GM19395 (cell line): ENCODE data around the gene CDH8.
"Not testable (repeated sequence)": the region's sequence is repeated elsewhere in the genome, so short reads cannot be mapped to it uniquely, and the experiment has no call there.

Experiments used
- ATAC-seq: cut with Tn5 transposase; IDR thresholded peaks from one replicate; pipeline ENCODE4 v1.9.1; 2021; ENCODE audit warnings: mild to moderate bottlenecking, moderate library complexity; ENCODE audit not compliant: unreplicated experiment

Gene CDH8

DNA sequence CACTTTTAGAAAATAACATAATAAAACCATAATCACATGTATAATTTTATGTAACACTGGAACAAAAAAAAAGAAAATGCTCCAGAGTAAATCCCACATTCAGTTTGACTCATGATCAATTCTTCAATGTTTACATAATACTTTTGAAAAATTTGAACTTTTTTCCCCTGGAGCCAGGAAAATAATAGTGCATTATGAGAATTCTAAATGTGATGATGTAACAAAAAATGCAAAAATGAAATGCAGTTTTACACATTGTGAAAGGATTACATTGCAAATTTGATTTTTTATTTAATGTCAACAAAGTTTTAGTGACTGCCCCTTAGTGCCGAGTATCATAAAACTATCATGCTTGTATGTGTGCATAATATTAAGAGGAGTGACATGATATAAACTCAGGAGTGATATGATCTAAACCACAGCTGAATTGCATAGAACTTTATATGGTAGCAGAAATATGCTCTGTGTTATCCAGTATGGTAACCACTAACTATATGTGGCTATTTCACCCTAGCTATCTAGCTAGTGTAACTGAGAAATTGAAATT lies 238.2 kb downstream of the CDH8 start:
- no peak for ATAC-seq

DNA sequence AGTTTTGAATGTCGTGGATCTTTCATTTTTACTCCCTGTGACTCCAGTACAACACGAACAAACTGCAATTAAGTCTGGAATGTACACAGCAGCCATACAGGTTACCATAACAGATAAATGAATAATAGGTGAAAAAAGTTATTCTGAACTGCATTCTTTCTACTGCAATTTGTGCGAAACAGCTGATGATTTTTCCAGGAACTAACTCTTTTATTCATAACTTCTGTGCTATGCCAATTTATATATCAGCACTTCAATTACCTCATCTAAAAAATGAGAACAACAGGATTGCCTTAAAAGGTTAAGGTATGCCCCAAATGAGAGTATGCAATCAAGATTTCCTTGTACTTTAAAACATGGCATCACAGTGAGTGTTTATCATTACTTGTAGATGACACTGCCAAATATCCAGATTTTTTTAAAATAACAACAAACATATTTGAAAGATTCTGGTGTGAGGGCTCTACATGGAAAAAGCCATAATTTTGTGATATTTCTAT lies 238.9 kb downstream of the CDH8 start:
- no peak for ATAC-seq

GRCh38 chr16:61792194-61792909 lies 243.9 kb downstream of the CDH8 start:
- ATAC-seq: no peak

- ATAC-seq: no peak
Observed at GRCh38 chr16:61791464-61791863, 244.8 kb downstream of the CDH8 start.

GRCh38 chr16:61781855-61782254 lies 254.4 kb downstream of the CDH8 start:
- not testable (repeated sequence) for ATAC-seq

- no peak for ATAC-seq
Observed at GRCh38 chr16:61780161-61780560, 256.1 kb downstream of the CDH8 start.

GRCh38 chr16:61770301-61770700 lies 265.9 kb downstream of the CDH8 start:
- no peak for ATAC-seq

GRCh38 chr16:61763991-61764390 lies 272.2 kb downstream of the CDH8 start:
- no peak for ATAC-seq

GRCh38 chr16:61763013-61763412 lies 273.2 kb downstream of the CDH8 start:
- ATAC-seq: no peak

GRCh38 chr16:61730997-61731396 lies 305.2 kb downstream of the CDH8 start:
- ATAC-seq: no peak

GRCh38 chr16:61726701-61727100 lies 309.5 kb downstream of the CDH8 start:
- ATAC-seq: no peak

GRCh38 chr16:61726125-61726524 lies 310.1 kb downstream of the CDH8 start:
- ATAC-seq: no peak

DNA sequence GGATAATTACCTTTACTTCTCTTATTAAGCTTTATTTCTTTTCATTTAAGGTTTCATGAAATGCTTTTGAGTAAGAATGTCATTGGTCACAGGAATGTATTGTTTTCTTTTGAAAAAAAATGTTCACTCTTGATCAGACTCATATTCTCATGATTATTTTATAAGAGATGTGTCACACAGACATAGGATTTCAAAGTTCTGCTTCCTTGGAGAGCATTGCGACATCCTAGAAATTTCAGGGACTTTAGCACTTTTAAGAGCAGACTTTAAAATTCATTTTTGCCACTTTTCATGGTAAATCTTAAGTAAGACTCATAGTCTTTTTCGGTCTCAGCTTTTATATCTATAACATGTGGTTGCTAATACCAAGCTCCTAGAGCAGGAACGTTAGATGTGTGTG lies 314.7 kb downstream of the CDH8 start:
- no peak for ATAC-seq

DNA sequence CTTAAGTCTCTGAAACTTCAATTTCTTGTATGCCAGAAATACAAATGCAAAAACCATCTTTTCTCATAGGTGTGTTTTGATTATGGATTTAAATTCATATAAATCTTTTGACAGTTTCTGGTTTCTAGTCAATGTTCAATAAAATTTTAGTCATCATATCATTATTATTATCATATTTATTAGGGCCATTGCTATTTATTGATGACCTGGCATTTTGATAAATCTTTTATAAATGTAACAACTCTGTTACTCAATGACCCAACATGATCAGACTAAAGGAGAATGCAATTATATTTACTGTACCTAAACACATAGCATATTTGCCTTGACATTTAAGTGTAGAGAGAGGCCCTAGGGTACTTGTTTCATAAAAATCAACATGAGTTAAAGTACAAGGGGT lies 320.8 kb downstream of the CDH8 start:
- ATAC-seq: no peak

DNA sequence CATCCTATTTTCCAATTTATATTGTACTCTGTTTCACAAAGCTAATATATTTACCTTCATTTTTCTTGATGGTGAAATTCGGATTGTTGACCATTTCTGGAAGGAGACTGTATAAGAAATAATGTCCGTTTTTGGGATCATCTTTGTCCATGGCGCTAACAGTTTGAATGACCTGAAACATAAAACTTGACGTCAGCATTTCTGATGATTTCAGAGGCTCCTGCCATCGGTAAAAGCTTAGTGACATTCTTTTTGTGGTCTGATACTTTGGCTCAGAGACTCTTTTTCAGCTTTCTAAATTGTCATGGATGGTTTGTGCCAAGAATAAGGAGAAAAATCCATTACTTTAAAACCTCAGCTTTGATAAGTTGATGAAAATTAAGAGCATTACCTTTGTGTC lies 322.5 kb downstream of the CDH8 start:
- ATAC-seq: no peak

DNA sequence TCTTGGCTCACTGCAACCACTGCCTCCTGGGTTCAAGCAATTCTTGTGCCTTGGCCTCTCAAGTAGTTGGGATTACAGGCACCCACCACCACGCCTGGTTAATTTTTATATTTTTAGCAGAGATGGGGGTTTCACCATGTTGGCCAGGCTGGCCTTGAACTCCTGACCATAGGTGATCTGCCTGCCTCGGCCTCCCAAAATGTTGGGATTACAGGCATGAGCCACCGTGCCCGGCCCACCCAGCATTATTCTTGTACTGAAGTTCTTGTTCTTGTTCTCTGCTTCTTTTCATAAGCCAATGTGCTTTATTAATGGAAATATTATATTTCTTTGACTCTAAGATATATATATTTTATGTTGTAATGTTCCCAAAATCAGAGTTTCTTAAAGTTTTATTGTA lies 336.6 kb downstream of the CDH8 start:
- ATAC-seq: not testable (repeated sequence)

DNA sequence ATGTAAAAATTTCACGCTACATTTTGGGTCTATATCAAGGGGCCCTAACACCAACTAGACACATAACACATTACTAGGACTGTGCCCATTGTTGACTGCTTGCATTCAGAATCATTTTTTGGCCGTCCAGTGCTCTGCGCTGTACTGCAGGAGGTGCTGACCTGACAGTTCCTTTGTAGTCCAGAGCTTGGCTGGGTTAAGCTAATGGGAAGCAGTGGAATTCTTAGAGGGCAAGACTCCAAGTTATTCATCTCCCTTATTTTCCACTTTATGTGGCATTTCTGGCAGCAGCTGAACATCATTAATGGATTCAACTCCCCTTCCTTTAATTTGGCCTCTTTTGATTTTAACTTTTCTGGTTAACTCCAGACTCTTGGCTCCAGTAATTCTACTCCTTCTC lies 351.7 kb downstream of the CDH8 start:
- ATAC-seq: no peak

DNA sequence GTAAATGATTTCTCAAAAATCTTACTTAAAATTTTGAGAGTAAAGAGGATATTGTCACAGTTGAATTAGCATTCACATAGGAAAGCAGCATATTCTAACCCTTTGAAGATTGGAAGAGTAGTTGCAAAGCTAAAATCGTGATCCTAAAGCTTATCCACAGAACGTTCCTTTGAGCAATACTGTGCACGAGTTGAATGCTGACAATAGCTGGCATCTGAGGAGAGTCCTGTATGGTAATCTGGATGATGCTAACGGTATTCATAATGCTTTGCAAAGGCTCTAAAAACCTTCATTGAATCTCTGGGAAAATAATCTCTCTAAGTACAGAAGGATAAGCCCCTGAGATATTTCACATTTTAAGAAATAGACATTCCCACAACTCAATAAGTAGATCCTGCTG lies 354.6 kb downstream of the CDH8 start:
- ATAC-seq: no peak

- ATAC-seq: no peak
Observed at GRCh38 chr16:61681124-61681523, 355.1 kb downstream of the CDH8 start.

DNA sequence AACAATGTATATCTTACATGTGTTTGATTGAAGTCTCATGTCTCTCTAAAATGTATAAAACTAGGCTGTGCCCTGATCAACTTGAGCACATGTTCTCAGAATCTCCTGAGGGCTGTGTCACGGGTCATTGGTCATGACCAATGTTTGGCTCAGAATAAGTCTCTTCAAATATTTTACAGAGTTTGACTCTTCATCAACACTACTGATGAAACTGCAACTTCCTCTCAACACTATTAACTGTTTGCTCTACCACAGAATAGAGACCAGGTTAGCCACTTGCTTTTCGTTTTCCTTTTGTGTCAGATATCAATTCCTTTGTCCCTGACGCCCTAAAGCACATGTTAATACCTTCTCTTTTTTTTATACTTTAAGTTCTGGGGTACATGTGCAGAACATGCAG lies 358.1 kb downstream of the CDH8 start:
- no peak for ATAC-seq

DNA sequence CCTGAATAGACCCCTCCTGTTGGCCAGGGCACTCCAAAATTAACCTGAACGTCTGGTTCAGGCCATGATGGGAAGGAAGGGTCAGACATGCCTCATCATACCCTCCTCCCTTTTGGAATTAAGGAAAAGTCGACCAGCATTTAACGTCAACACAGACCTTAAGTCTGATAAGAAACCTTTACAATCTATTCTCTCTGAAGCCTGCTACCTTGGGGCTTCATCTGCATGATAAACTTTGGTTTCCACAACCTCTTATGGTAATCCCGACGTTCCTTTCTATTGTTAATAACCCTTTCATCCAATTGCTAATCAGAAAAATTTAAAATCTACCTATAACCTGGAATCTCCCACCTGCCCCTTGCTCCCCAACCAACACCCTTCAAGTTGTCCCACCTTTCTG lies 358.5 kb downstream of the CDH8 start:
- ATAC-seq: no peak

DNA sequence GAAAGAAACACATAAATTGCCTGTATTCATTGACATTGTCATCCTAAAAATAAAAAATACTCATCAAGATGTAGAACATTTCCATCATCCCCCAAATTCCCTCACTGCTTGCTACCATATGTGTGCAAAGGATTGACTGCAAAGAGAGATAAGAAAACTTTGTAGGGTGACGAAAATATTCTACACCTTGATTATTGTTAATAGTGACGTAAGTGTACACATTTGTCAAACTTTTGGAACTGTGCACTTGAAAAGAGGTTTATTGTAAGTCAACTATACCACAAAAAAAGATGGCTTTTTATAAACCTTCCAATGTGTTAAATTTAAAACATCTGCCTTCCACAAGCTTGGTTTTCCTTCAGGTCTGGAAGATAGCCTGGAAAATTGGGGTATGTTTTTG lies 359.5 kb downstream of the CDH8 start:
- ATAC-seq: no peak

GRCh38 chr16:61671161-61671560 lies 365.1 kb downstream of the CDH8 start:
- ATAC-seq: no peak
